ENCODE results near the gene UBAP1L. TPM values are rescaled to one million over a fixed set of nuclear protein-coding genes. Genes with fewer than 3 reads are reported as not detected.
"Not testable (repeated sequence)": the region's sequence is repeated elsewhere in the genome, so short reads cannot be mapped to it uniquely, and the experiment has no call there.

Gene UBAP1L
- total RNA-seq, 8 experiments from 2014 or later, result 1.5 to 5.6 (median 3.9) TPM

DNA sequence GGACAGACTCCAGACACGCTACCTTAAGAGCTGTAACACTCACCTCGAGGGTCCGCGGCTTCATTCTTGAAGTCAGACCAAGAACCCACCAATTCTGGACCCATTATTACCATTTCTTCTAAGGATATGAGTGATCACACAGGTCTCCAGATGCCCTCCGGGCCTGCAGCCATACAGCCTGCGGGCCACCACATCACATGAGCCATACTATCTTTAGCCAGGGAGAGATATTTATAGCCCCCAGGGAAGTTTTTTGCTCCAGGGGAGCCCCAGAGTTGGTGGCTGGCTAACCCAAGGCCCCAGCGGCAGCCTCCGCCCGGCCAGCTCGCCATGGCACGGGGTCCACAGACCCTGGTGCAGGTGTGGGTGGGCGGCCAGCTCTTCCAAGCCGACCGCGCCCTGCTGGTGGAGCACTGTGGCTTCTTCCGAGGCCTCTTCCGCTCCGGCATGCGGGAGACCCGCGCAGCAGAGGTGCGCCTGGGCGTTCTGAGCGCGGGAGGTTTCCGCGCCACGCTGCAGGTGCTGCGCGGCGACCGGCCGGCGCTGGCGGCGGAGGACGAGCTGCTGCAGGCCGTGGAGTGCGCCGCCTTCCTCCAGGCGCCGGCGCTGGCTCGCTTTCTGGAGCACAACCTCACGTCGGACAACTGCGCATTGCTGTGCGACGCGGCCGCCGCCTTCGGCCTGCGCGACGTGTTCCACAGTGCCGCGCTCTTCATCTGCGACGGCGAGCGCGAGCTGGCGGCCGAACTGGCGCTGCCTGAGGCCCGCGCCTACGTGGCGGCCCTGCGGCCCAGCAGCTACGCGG, 38.3 kb downstream of the UBAP1L start, which contains the start of gene KBTBD13:
Gene KBTBD13, plus strand, starts transcription at position 261 of the 805 bp plus-strand sequence. Its CDS starts 70 bp downstream, at position 331.
- 85 to 100% (median 94%) methylated on average over 4 to 48 of the region's 73 CpGs; no CpG with 5 or more reads in 5 of the 10 experiments for WGBS, 10 experiments
- ATAC-seq (replicated peaks in 6 of 8), result no peak
- no peak within 1 kb of the TSS for H3K4me3 ChIP-seq

DNA sequence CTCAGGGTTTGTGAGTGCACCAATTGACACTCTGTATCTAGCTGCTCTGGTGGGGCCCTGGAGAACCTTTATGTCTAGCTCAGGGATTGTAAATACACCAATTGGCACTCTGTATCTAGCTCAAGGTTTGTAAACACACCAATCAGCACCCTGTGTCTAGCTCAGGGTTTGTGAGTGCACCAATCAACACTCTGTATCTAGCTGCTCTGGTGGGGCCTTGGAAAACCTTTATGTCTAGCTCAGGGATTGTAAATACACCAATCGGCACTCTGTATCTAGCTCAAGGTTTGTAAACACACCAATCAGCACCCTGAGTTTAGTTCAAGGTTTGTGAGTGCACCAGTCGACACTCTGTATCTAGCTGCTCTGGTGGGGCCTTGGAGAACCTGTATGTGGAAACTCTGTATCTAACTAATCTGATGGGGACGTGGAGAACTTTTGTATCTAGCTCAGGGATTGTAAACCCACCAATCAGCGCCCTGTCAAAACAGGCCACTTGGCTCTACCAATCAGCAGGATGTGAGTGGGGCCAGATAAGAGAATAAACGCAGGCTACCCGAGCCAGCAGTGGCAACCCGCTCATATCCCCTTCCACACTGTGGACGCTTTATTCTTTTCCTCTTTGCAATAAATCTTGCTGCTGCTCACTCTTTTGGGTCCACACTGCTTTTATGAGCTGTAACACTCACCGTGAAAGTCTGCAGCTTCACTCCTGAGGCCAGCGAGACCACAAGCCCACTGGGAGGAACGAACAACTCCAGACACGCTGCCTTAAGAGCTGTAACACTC, 39.2 kb downstream of the UBAP1L start:
- 41 to 95% (median 87%) methylated on average over 2 to 9 of the region's 12 CpGs; no CpG with 5 or more reads in 4 of the 10 experiments for WGBS, 10 experiments
- in situ Hi-C loops (cut with MboI; ENCODE audit: low pct_unique_long_range_greater_than_20kb in 2 of 9, low sequenced_read_pairs in 9 of 9, unreplicated experiment in 9 of 9), result not testable (repeated sequence)

More for the DNA sequence above, 38.3 kb downstream of the UBAP1L start, which contains the start of gene KBTBD13:
- peaks cover 0 to 6% of the 10 kb centered on the region in 2 donors for H3K4me1 ChIP-seq (replicated peaks in 1 of 2)
- in situ Hi-C loops (cut with MboI; ENCODE audit: low pct_unique_long_range_greater_than_20kb in 2 of 9, low sequenced_read_pairs in 9 of 9, unreplicated experiment in 9 of 9), result no loop called here
- H3K27ac ChIP-seq, result no peak within 1 kb of the TSS

DNA sequence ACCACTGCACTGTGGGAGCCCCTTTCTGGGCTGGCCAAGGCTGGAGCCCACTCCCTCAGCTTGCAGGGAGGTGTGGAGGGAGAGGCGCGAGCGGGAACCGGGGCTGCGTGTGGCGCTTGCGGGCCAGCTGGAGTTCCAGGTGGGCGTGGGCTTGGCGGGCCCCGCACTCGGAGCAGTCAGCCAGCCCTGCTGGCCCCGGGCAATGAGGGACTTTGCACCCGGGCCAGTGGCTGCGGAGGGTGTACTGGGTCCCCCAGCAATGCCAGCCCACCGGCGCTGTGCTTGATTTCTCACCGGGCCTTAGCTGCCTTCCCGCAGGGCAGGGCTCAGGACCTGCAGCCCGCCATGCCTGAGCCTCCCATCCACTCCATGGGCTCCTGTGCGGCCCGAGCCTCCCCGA, 40.1 kb downstream of the UBAP1L start:
- H3K4me3 ChIP-seq; H3K4me1 ChIP-seq (replicated peaks in 1 of 2); in situ Hi-C loops (cut with MboI; ENCODE audit: low pct_unique_long_range_greater_than_20kb in 2 of 9, low sequenced_read_pairs in 9 of 9, unreplicated experiment in 9 of 9); ATAC-seq (replicated peaks in 6 of 8); H3K27ac ChIP-seq: not testable (repeated sequence)
- 80% methylated on average over 2 of the region's 22 CpGs; no CpG with 5 or more reads in 9 of the 10 experiments for WGBS, 10 experiments

More for the DNA sequence above, 39.2 kb downstream of the UBAP1L start:
- H3K4me1 ChIP-seq (replicated peaks in 1 of 2); H3K4me3 ChIP-seq; H3K27ac ChIP-seq; ATAC-seq (replicated peaks in 6 of 8): not testable (repeated sequence)

DNA sequence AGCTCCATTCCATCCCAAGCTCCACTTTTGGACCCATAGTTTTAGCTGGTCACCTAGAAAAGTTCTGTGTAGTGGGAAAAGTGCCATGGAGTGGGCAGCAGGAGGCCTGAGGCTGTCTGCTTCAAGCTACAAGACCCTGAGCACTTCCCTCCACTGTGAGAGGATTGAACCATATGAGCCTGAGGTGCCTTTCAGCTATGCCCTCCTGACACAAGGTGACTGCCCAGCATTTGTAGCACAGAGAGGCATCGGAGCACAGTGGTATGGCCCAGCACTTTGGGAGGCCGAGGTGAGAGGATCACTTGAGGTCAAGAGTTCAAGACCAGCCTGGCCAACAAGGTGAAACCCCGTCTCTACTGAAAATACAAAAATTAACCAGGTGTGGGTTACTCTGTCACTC, 42.4 kb downstream of the UBAP1L start:
- no peak for ATAC-seq (replicated peaks in 6 of 8)
- in situ Hi-C loops (cut with MboI; ENCODE audit: low pct_unique_long_range_greater_than_20kb in 2 of 9, low sequenced_read_pairs in 9 of 9, unreplicated experiment in 9 of 9), result no loop called here
- Histone ChIP-seq H3K27ac (no peak overlapping the region), H3K4me1 (replicated peaks in 1 of 2) (no peaks in the 10 kb centered on the region), H3K4me3 (no peak overlapping the region)
- WGBS, 10 experiments, result 80 to 94% (median 81%) methylated on average over 1 to 3 of the region's 3 CpGs; no CpG with 5 or more reads in 5 of the 10 experiments

DNA sequence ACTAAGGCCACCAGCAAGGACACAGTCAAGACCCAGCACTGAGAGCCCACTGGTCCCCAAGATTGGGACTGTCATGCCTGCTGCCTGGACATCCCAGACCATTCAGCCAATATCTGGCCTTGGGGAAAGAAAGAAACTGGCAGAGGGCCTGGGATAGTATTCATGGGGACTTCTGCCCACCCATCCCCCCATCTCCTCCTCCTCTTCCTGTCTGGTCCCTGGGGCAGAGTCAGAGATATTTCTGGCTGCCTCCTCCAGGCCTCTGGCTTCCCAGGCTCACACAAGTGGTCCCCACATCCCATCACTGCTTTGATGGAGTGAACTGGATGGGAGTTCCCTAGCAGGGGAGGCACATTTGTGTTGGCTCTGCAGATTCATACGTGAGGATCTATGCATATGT, 43.0 kb downstream of the UBAP1L start:
- ATAC-seq (replicated peaks in 6 of 8), result no peak
- no CpG with 5 or more reads among the region's 1 CpG for WGBS, 10 experiments

DNA sequence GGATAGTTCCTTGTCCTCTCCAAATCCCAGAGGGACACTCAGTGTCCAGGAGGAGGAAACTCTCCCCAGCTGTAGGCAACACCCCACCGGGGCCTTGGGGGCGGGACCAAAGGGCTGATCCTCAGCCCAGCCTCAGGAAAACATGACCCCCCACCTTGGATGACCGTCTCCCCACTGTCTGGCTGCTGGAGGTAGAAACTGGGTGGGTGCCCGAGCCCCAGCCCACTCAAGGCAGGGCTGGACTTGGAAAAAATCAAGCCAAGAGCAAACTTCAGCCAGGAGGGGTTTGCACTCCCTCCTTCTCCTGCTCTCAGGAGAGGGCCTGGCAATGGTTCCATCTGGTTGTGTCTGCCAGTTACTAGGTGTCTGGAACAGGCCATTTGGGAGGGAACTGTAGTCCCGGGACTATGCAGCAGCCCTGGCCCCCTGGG, 43.6 kb downstream of the UBAP1L start:
- ATAC-seq (replicated peaks in 6 of 8), result peak in 2 of 8 experiments; percentile 18 to 26

More for the DNA sequence above, 43.0 kb downstream of the UBAP1L start:
- Histone ChIP-seq H3K4me1 (replicated peaks in 1 of 2) (no peaks in the 10 kb centered on the region), H3K4me3 (no peak overlapping the region), H3K27ac (no peak overlapping the region)
- in situ Hi-C loops (cut with MboI; ENCODE audit: low pct_unique_long_range_greater_than_20kb in 2 of 9, low sequenced_read_pairs in 9 of 9, unreplicated experiment in 9 of 9), result no loop called here

DNA sequence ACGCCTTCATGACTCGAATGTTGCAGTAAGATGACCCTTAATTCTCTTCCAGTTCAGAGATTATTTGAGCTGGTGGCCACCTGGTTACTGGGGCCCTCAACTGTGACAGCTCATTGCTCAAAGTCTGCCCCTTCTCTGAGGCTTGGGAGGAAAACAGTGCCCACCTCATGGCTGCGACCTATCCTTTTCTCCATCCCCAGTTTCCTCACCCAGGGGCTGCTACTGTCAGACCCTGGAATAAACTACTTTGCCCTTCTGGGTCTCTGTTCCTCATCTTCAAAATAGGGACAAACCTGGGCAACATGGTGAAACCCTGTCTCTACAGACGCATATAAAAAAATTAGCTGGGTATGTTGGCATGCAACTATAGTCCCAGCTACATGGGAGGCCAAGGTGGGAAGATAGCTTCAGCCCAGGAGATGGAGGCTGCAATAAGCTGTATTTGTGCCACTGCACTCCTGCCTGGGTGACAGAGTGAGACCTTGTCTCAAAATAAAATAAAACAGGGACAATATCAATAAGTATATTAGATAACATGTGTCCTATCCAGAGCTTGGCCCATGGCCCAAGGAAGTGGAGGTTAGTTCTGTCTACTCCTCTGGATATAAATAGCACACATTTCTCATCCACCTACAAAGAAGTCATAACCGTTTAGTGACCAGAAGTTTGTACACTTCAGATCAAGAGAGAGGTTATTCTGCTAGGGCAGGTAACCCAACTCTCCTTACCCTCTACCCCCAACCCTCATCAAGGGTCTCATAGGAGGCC, 45.0 kb downstream of the UBAP1L start:
- WGBS, 10 experiments, result 40 to 100% (median 72%) methylated on average over 1 to 5 of the region's 5 CpGs; no CpG with 5 or more reads in 2 of the 10 experiments
- in situ Hi-C loops (cut with MboI; ENCODE audit: low pct_unique_long_range_greater_than_20kb in 2 of 9, low sequenced_read_pairs in 9 of 9, unreplicated experiment in 9 of 9), result no loop called here
- no peaks in the 10 kb centered on the region for H3K4me1 ChIP-seq (replicated peaks in 1 of 2)
- no peak for ATAC-seq (replicated peaks in 6 of 8)
- H3K4me3 ChIP-seq, result no peak overlapping the region
- no peak overlapping the region for H3K27ac ChIP-seq

More for the DNA sequence above, 43.6 kb downstream of the UBAP1L start:
- no peaks in the 10 kb centered on the region for H3K4me1 ChIP-seq (replicated peaks in 1 of 2)
- 17 to 50% (median 33%) methylated on average over 1 of the region's 5 CpGs; no CpG with 5 or more reads in 7 of the 10 experiments for WGBS, 10 experiments
- H3K27ac ChIP-seq, result no peak overlapping the region
- in situ Hi-C loops (cut with MboI; ENCODE audit: low pct_unique_long_range_greater_than_20kb in 2 of 9, low sequenced_read_pairs in 9 of 9, unreplicated experiment in 9 of 9), result no loop called here
- H3K4me3 ChIP-seq, result no peak overlapping the region

DNA sequence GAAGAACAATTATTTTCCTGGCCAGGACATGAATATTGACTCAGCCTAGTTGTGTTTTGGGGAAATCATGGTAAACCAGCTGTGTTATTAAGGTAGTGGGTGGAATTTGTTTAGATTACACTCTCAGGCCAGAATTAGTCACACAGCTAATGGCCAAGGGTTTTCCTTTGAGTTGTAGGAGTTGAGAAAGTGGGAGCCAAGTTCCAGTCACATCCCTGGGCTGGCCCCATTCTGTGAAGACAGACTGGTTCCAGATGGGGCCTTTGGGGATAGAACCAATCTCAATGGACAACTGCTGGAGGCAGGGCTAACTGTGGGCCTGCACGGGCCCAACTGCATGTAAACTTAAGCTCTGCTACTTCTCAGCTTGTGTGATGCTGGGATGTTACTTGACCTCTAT, 45.8 kb downstream of the UBAP1L start:
- no CpG with 5 or more reads among the region's 1 CpG for WGBS, 10 experiments
- Histone ChIP-seq H3K4me1 (replicated peaks in 1 of 2) (no peaks in the 10 kb centered on the region), H3K27ac (no peak overlapping the region), H3K4me3 (no peak overlapping the region)
- peak in 2 of 8 experiments; percentile 66 to 78 for ATAC-seq (replicated peaks in 6 of 8)
- in situ Hi-C loops (cut with MboI; ENCODE audit: low pct_unique_long_range_greater_than_20kb in 2 of 9, low sequenced_read_pairs in 9 of 9, unreplicated experiment in 9 of 9), result no loop called here

DNA sequence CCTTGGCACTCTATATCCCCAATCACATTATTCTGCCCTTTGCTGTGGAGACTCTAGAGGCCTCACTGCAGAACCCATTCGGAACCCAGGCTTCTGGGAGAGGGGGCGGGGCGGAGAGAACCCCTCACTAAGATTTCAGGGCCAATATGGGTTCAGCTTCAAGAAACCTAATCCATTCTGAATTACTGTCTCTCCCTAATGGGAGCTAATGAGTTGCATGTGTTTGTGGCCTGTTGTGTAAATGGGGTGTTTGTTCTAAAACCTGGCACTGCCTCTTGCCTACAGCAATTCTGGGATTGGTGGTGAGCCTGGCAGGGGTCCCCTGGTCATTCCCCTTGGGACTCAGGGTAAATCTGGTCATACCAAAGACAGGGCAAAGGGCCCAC, 46.6 kb downstream of the UBAP1L start:
- H3K4me3 ChIP-seq, result no peak overlapping the region
- no peak for ATAC-seq (replicated peaks in 6 of 8)

DNA sequence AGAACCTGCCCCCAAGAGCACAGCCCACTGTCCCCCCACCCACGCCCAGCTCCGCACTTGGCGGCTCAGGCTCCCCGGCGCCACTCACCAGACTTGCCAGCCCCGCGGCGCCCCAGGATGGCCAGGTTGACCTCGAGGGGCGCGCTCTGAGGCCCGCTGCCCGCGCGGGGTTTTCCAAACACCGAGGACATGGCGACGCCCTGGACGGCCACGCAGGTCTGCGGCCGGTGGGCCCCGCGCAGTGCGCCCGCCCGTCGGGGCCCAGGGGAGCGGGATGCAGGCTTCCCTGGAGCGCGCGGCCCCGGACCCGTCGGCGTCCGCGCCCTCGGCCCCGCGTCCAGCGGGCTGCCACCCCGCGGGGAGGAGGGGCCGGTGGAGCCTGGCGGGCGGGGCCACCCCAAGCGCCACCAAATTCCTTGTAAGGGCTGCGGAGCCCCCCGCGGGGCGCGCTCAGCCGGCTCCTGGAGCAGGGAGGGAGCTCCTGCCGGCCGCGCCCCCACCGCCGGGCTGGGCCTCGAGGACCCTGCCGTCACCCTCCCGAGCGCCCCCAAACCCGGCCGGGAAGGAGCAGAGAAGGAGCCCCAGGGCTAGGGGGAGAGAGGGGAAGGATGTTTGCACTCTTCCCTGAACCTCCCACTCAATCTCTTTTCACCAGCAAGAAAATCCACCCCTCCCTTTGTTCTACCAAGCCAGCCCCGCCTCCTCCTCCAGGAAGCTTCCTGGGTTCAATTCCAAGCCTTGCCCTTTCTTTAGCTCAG, 47.2 kb downstream of the UBAP1L start, which contains the start of gene RASL12:
Gene RASL12, minus strand, starts transcription at position 347 of the 758 bp plus-strand sequence. Its CDS starts 156 bp downstream, at position 191.
- Histone ChIP-seq H3K27ac (no peak within 1 kb of the TSS), H3K4me1 (replicated peaks in 1 of 2) (no peaks in the 10 kb centered on the region), H3K4me3 (no peak within 1 kb of the TSS)
- 10 to 28% (median 23%) methylated on average over 2 to 11 of the region's 66 CpGs; no CpG with 5 or more reads in 7 of the 10 experiments for whole genome bisulfite sequencing, 10 experiments
- peak in 5 of 8 experiments; percentile 20 to 70 (median 41) for ATAC-seq (replicated peaks in 6 of 8)
- in situ Hi-C loops (cut with MboI; ENCODE audit: low pct_unique_long_range_greater_than_20kb in 2 of 9, low sequenced_read_pairs in 9 of 9, unreplicated experiment in 9 of 9), result no loop called here

More for the DNA sequence above, 46.6 kb downstream of the UBAP1L start:
- Histone ChIP-seq H3K4me1 (replicated peaks in 1 of 2) (no peaks in the 10 kb centered on the region), H3K27ac (no peak overlapping the region)
- in situ Hi-C loops (cut with MboI; ENCODE audit: low pct_unique_long_range_greater_than_20kb in 2 of 9, low sequenced_read_pairs in 9 of 9, unreplicated experiment in 9 of 9), result no loop called here
- 17 to 100% (median 90%) methylated on average over 1 to 2 of the region's 3 CpGs; no CpG with 5 or more reads in 7 of the 10 experiments for WGBS, 10 experiments

DNA sequence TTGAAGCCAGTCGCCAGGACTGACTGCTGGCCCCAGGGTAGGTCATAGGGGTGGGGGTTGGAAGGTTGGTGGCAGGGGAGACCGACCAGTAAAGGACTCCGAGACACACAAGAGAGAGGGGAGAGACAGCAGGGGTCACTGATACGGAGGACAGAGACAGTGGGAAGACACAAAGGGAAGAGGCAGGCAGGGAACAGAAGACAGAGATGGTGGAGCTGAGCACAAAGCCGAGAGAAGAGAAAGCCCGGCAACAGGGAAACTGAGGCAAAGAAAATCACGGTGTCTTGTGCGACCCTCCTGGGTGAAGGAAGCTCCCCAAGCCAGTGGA, 47.7 kb downstream of the UBAP1L start:
- H3K4me1 ChIP-seq (replicated peaks in 1 of 2), result no peaks in the 10 kb centered on the region
- WGBS, 10 experiments, result 19 to 20% (median 20%) methylated on average over 1 to 6 of the region's 8 CpGs; no CpG with 5 or more reads in 7 of the 10 experiments

More for the DNA sequence above, 47.7 kb downstream of the UBAP1L start:
- Histone ChIP-seq H3K4me3 (no peak overlapping the region), H3K27ac (no peak overlapping the region)
- in situ Hi-C loops (cut with MboI; ENCODE audit: low pct_unique_long_range_greater_than_20kb in 2 of 9, low sequenced_read_pairs in 9 of 9, unreplicated experiment in 9 of 9), result no loop called here
- ATAC-seq (replicated peaks in 6 of 8), result no peak

Data from motor neuron (in vitro differentiated cells).